CD4-positive, CD25-positive, alpha-beta regulatory T cell (primary cell): ENCODE measurements around the gene LMO2. TPM values are rescaled to one million over a fixed set of nuclear protein-coding genes. Genes with fewer than 3 reads are reported as not detected.

Experiments
- ATAC-seq, 2 donors: fragments of 150-1000 bp; cut with Tn5 transposase; one replicate each; pipeline ENCODE4 v1.10.0; 2021; ENCODE audit warnings: low read depth in 2 of 2, moderate number of reproducible peaks in 2 of 2, moderate library complexity in 1 of 2
- DNase-seq, 3 donors: peaks; one replicate each; pipeline versions ENCODE4 v3.0.0 to v3.0.0-alpha.2; 2012 to 2022; ENCODE audit warnings: mixed read lengths in 1 of 3
- H3K27ac ChIP-seq: one replicate; pipeline ENCODE4 v1.7.0; 2013; ENCODE audit warnings: mild to moderate bottlenecking, low read length; ENCODE audit not compliant: insufficient read depth, poor library complexity, severe bottlenecking
- H3K27me3 ChIP-seq: one replicate; pipeline ENCODE4 v1.7.0; 2013; ENCODE audit warnings: low read length; ENCODE audit not compliant: control insufficient read depth, insufficient read depth
- H3K36me3 ChIP-seq: one replicate; pipeline ENCODE4 v1.7.0; 2013; ENCODE audit warnings: mild to moderate bottlenecking, low read length, moderate library complexity; ENCODE audit not compliant: control insufficient read depth, insufficient read depth
- H3K4me1 ChIP-seq: 2 replicates; pipeline ENCODE4 v1.7.0; 2013; ENCODE audit warnings: mild to moderate bottlenecking, low read length; ENCODE audit not compliant: insufficient read depth, control insufficient read depth, poor library complexity, severe bottlenecking
- H3K4me3 ChIP-seq: one replicate; pipeline ENCODE4 v1.7.0; 2013; ENCODE audit warnings: low read depth, mild to moderate bottlenecking, low read length, moderate library complexity
- H3K9me3 ChIP-seq, 2 experiments: 1 replicate in 1 of 2; 2 replicates in 1 of 2; pipeline ENCODE4 v1.7.0; 2013; ENCODE audit warnings: low read length in 2 of 2, mild to moderate bottlenecking in 1 of 2, moderate library complexity in 1 of 2; ENCODE audit not compliant: control insufficient read depth in 2 of 2
- H3K27ac Mint-ChIP-seq, 3 donors: one replicate each; pipeline ENCODE4 v1.8.0; 2020 to 2022; ENCODE audit warnings: mild to moderate bottlenecking in 3 of 3, mixed read lengths in 3 of 3, moderate library complexity in 2 of 3
- H3K27me3 Mint-ChIP-seq: one replicate; pipeline ENCODE4 v1.8.0; 2022; ENCODE audit warnings: mild to moderate bottlenecking, mixed read lengths
- H3K36me3 Mint-ChIP-seq: one replicate; pipeline ENCODE4 v1.8.0; 2020; ENCODE audit warnings: mixed read lengths
- H3K4me1 Mint-ChIP-seq, 4 donors: one replicate each; pipeline ENCODE4 v1.8.0; 2020 to 2022; ENCODE audit warnings: mixed read lengths in 4 of 4, mild to moderate bottlenecking in 1 of 4
- H3K4me3 Mint-ChIP-seq, 4 donors: one replicate each; pipeline ENCODE4 v1.8.0; 2020 to 2022; ENCODE audit warnings: mild to moderate bottlenecking in 4 of 4, mixed read lengths in 4 of 4, moderate library complexity in 3 of 4
- H3K9me3 Mint-ChIP-seq, 7 donors: one replicate each; pipeline ENCODE4 v1.8.0; 2020 to 2022; ENCODE audit warnings: mixed read lengths in 7 of 7, mild to moderate bottlenecking in 3 of 7, moderate library complexity in 2 of 7
- polyA plus RNA-seq, 4 donors: library from polyadenylated mRNA; unstranded; fragments of 300-500 nt; fragmentation: Illumina TruSeq; gene quantifications; one replicate each; pipeline ENCODE4 v1.2.3, GENCODE V29; 2021
- total RNA-seq: library from RNA; stranded (reverse); gene quantifications from one replicate; pipeline ENCODE4 v1.2.3, GENCODE V29; 2022

Gene LMO2
- total and polyA plus RNA-seq, 5 donors from 2014 or later = 0.13 to 1.9 TPM; not detected in 3

DNA sequence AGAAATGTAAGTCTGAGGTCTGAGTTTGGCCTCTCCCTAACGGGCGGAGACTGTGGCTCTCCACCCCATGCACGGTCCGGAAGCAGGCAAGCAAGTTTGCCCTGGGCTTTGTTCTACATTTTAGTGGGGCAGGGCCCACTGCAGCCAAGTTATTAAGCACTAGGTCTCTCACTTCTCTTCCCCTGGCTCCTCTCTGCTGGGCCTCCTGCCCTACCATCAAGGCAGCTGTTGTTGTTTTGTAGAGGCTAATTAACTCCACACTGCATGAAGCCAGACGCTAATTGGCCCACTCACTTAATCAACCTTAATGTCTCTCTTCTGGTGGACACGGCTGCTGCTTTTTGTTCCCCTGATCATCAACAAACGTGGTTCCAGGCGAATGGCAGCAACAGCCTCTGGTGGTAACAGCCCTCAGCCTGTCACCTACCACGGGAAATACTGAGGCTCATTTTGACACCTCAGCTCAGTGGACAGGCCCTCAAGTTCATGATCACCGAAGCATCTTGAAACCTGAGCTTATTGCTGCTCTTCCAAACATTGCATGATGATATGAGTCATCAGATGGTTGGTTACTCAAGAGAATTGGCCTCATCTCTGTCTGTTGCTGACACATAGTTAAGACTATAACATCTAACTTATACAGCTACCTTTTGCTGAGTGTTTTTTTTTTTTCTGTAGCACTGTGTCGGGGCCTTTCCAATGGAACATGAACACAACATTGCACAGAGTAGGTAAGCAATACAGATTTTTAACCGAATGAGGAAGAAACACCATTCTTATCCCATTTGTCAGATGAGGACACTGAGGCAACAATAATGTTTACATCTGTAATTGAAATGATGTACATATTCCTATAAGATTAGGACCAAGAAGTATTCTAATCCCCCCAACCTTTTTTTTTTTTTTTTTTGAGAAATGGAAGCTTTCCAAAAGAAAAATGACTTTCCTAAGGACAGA lies 20.8 kb upstream of the LMO2 start:
- H3K27ac Mint-ChIP-seq = peak overlapping the region in 1 of 3 donors; percentile 6
- no peak overlapping the region for H3K4me3 Mint-ChIP-seq
- Histone ChIP-seq H3K9me3 (peaks cover 0 to 4% of the 10 kb centered on the region in 2 experiments), H3K36me3 (no peaks in the 10 kb centered on the region), H3K27me3 (peaks cover 3% of the 10 kb centered on the region), H3K4me3 (no peak overlapping the region), H3K4me1 (no peaks in the 10 kb centered on the region), H3K27ac (no peak overlapping the region)
- ATAC-seq (peak; percentile 34), DNase-seq (no peak)
- no peaks in the 10 kb centered on the region for H3K4me1 Mint-ChIP-seq
- H3K9me3 Mint-ChIP-seq = peaks cover 0 to 9% (median 0%) of the 10 kb centered on the region in 7 donors
- peaks cover 7% of the 10 kb centered on the region for H3K27me3 Mint-ChIP-seq
- peaks cover 3% of the 10 kb centered on the region for H3K36me3 Mint-ChIP-seq

DNA sequence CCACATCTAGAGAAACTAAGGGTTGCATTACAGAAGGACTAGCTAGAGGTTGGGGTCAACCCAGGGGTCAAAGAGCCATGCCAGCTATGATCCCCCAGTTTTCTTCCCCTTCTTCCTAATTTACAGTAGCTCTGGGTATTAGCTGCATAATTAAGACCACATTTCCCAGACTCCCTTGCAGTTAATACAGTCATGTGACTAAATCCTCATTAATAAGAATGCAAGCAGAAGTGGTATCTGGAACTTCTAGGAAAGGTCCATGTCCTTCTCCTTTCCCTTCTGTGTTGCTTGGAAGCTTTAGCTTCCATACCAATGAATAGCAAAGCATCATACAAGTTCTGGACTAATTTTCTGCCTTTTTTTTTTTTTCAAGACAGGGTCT lies 19.1 kb upstream of the LMO2 start:
- peaks cover 10% of the 10 kb centered on the region for H3K27me3 Mint-ChIP-seq
- peaks cover 4% of the 10 kb centered on the region for H3K4me1 ChIP-seq
- H3K27me3 ChIP-seq = peaks cover 3% of the 10 kb centered on the region
- H3K36me3 ChIP-seq = no peaks in the 10 kb centered on the region
- peaks cover 0 to 9% (median 0%) of the 10 kb centered on the region in 7 donors for H3K9me3 Mint-ChIP-seq
- H3K27ac ChIP-seq = no peak overlapping the region
- no peak overlapping the region for H3K27ac Mint-ChIP-seq
- peaks cover 3% of the 10 kb centered on the region for H3K36me3 Mint-ChIP-seq
- H3K4me3 Mint-ChIP-seq = no peak overlapping the region
- no peak overlapping the region for H3K4me3 ChIP-seq
- peaks cover 0 to 4% of the 10 kb centered on the region in 2 experiments for H3K9me3 ChIP-seq
- no peaks in the 10 kb centered on the region for H3K4me1 Mint-ChIP-seq
- ATAC-seq (no peak), DNase-seq (no peak)

DNA sequence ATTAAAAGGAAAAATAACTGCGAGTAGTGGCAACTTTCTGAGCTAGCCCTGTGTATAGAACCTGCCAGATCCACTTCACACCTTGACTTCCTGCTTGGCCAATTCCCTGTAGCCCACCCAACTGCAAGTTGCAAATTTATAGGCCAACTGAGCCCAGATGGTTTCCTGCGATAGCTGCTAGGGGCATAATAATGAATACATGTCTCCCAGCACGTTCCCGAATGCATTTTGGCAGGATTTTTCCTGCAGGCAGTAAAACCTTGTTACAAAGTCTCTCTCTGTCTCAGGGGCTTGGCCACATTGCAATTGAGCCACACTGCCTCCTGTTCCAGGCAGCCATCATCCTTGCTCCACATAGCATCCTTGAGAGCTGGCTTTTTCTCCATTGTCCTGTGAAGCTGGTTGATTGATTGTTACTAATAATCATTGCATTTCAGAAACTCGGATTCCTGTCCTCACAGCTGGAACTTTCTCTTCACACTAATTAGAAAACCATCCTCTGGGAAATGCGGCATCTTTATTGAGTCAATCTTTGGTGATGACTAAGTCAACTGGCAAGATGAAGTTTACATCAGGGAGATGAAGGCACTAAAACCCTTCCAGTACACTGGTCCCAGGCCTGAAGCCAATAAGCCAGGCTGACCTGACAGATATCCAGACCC lies 18.6 kb upstream of the LMO2 start:
- Mint-ChIP-seq H3K27ac (no peak overlapping the region), H3K36me3 (peaks cover 3% of the 10 kb centered on the region), H3K4me3 (no peak overlapping the region), H3K4me1 (no peaks in the 10 kb centered on the region), H3K9me3 (peaks cover 0 to 9% (median 0%) of the 10 kb centered on the region in 7 donors), H3K27me3 (peaks cover 10% of the 10 kb centered on the region)
- peaks cover 0 to 4% of the 10 kb centered on the region in 2 experiments for H3K9me3 ChIP-seq
- DNase-seq (no peak), ATAC-seq (no peak)
- H3K36me3 ChIP-seq = no peaks in the 10 kb centered on the region
- peaks cover 4% of the 10 kb centered on the region for H3K4me1 ChIP-seq
- H3K27me3 ChIP-seq = peaks cover 3% of the 10 kb centered on the region
- H3K27ac ChIP-seq = no peak overlapping the region
- H3K4me3 ChIP-seq = no peak overlapping the region

DNA sequence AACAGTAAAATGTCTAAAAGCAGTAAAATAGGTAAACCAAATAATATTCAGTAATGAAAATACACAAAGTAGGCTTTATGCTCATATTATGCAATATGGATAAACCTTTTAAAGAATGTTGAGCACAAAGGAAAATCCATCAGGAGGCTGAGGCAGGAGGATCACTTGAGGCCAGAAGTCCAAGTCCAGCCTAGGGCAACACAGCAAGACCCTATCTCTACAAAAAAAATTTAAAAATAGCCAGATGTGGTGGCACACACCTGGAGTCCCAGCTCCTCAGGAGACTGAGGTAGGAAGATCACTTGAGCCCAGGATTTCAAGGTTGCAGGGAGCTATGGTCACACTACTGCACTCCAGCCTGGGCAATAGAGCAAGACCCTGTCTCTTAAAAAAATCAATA lies 17.7 kb upstream of the LMO2 start:
- Histone ChIP-seq H3K4me1 (peaks cover 4% of the 10 kb centered on the region), H3K9me3 (peaks cover 0 to 4% of the 10 kb centered on the region in 2 experiments), H3K27me3 (peaks cover 3% of the 10 kb centered on the region), H3K4me3 (no peak overlapping the region), H3K36me3 (no peaks in the 10 kb centered on the region), H3K27ac (no peak overlapping the region)
- H3K27me3 Mint-ChIP-seq = peaks cover 10% of the 10 kb centered on the region
- peaks cover 0 to 9% (median 0%) of the 10 kb centered on the region in 7 donors for H3K9me3 Mint-ChIP-seq
- no peak overlapping the region for H3K27ac Mint-ChIP-seq
- ATAC-seq (no peak), DNase-seq (no peak)
- H3K4me1 Mint-ChIP-seq = no peaks in the 10 kb centered on the region
- no peak overlapping the region for H3K4me3 Mint-ChIP-seq
- peaks cover 3% of the 10 kb centered on the region for H3K36me3 Mint-ChIP-seq

DNA sequence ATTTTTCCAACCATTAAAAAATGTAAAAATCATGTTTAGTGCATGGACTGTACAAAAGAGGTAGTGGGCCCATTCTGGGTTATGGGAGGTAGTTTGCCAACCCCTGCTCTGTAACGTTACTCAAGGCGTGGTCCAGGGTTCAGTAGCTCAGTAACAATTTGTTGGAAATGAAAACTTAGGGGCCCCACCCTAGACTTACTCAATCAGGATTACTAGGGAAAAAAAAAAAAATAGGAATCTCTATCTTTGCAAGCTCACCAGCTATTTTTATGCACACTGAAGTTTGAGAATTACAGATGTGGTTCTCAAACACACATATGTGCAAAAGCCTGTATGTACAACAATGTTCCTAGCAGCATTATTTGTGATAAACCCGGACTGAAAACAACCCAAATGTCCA lies 17.3 kb upstream of the LMO2 start:
- peaks cover 0 to 7% (median 0%) of the 10 kb centered on the region in 7 donors for H3K9me3 Mint-ChIP-seq
- peaks cover 10% of the 10 kb centered on the region for H3K27me3 Mint-ChIP-seq
- peaks cover 0 to 4% of the 10 kb centered on the region in 2 experiments for H3K9me3 ChIP-seq
- H3K27me3 ChIP-seq = peaks cover 3% of the 10 kb centered on the region
- no peak overlapping the region for H3K4me3 Mint-ChIP-seq
- peaks cover 4% of the 10 kb centered on the region for H3K4me1 ChIP-seq
- H3K36me3 ChIP-seq = no peaks in the 10 kb centered on the region
- H3K27ac ChIP-seq = no peak overlapping the region
- H3K4me1 Mint-ChIP-seq = no peaks in the 10 kb centered on the region
- H3K27ac Mint-ChIP-seq = no peak overlapping the region
- peaks cover 3% of the 10 kb centered on the region for H3K36me3 Mint-ChIP-seq
- no peak for ATAC-seq
- H3K4me3 ChIP-seq = no peak overlapping the region
- DNase-seq = no peak

DNA sequence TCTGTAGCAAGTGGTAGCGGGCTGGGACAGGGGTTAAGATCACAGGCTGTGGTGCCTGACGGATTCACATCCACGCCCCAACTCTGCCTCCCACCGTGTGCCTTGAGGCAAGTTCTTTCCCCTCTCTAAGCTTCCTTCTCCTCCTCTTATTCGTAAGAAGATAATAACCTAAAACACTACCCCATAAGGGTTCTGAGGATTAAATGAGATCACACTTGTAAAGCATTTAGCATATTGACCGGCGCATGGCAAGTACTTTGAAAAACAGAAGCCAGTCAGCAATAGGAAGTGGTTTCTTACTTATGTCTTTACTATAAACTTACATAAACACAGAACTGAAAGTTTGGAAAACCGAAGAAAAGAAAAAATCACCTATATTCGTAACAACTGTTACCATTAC lies 15.5 kb upstream of the LMO2 start:
- DNase-seq (no peak), ATAC-seq (no peak)
- Mint-ChIP-seq H3K4me1 (no peaks in the 10 kb centered on the region), H3K4me3 (no peak overlapping the region), H3K27me3 (peaks cover 18% of the 10 kb centered on the region), H3K27ac (no peak overlapping the region), H3K9me3 (peaks cover 0 to 1% (median 0%) of the 10 kb centered on the region in 7 donors), H3K36me3 (no peaks in the 10 kb centered on the region)
- Histone ChIP-seq H3K27ac (no peak overlapping the region), H3K4me1 (peaks cover 4% of the 10 kb centered on the region), H3K4me3 (no peak overlapping the region), H3K36me3 (no peaks in the 10 kb centered on the region), H3K27me3 (peaks cover 8% of the 10 kb centered on the region), H3K9me3 (no peaks in the 10 kb centered on the region)

DNA sequence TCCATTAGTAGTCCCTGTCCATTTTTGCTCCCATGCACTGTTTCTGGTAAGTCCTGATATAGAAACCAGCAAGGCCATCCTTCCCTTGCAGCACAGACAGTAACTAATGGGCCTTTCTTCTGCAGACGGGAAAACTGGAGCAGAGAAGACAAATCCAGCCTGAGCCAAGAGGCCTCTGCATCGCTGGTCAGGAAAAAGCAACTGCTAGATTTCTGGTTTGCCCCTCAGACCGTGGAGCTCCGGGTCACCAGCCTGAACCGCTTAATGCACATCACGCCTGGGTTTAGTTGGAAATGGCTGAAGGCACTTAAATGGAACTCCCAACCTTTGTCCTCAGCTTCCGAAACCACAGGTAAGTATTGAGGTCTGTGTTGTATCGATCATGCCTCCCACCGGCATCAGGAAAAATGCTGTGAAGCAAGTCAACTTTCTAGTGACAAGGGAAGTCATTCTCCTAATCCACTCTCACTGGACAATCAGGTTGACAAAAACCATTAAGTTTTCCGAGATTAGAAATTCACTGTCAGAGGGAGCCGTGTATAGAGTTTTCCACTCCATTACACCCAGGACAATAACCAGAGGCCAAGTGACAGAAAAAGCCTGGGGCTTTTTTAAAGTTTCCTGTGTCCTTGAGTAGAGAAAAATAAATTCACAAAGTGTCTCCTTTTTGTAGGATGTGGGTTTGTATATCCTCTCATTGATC lies 14.8 kb upstream of the LMO2 start:
- no peak overlapping the region for H3K4me3 Mint-ChIP-seq
- H3K27ac Mint-ChIP-seq = no peak overlapping the region
- H3K27me3 Mint-ChIP-seq = peaks cover 18% of the 10 kb centered on the region
- no peaks in the 10 kb centered on the region for H3K36me3 Mint-ChIP-seq
- Histone ChIP-seq H3K9me3 (no peaks in the 10 kb centered on the region), H3K4me3 (no peak overlapping the region), H3K36me3 (no peaks in the 10 kb centered on the region), H3K4me1 (peaks cover 4% of the 10 kb centered on the region), H3K27me3 (peaks cover 12% of the 10 kb centered on the region), H3K27ac (no peak overlapping the region)
- DNase-seq = no peak
- no peak for ATAC-seq
- H3K9me3 Mint-ChIP-seq = peaks cover 0 to 1% (median 0%) of the 10 kb centered on the region in 7 donors
- H3K4me1 Mint-ChIP-seq = no peaks in the 10 kb centered on the region
